Activated naive CD8-positive, alpha-beta T cell (primary cell): ENCODE data around the gene FAM83E.

Experiments
- H3K27ac Mint-ChIP-seq: one replicate; pipeline ENCODE4 v1.8.0; 2021; ENCODE audit warnings: mixed read lengths
- H3K27me3 Mint-ChIP-seq: one replicate; pipeline ENCODE4 v1.8.0; 2021; ENCODE audit warnings: mixed read lengths
- H3K36me3 Mint-ChIP-seq: one replicate; pipeline ENCODE4 v1.8.0; 2021; ENCODE audit warnings: mixed read lengths
- H3K4me1 Mint-ChIP-seq: one replicate; pipeline ENCODE4 v1.8.0; 2021; ENCODE audit warnings: low read depth, mixed read lengths
- H3K4me3 Mint-ChIP-seq: one replicate; pipeline ENCODE4 v1.8.0; 2021; ENCODE audit warnings: mild to moderate bottlenecking, mixed read lengths
- H3K9me3 Mint-ChIP-seq: one replicate; pipeline ENCODE4 v1.8.0; 2021; ENCODE audit warnings: low read depth, mixed read lengths

FAM83E gene

GRCh38 chr19:48625891-48626327, 11.0 kb upstream of the FAM83E start:
- Mint-ChIP-seq H3K36me3 (peaks cover 5% of the 10 kb centered on the region), H3K4me3 (no peak overlapping the region), H3K27me3 (no peaks in the 10 kb centered on the region), H3K27ac (no peak overlapping the region), H3K4me1 (peaks cover 32% of the 10 kb centered on the region), H3K9me3 (no peaks in the 10 kb centered on the region)

- H3K4me1 Mint-ChIP-seq: peaks cover 35% of the 10 kb centered on the region
Measured at GRCh38 chr19:48624791-48625723, 10.2 kb upstream of the FAM83E start.

GRCh38 chr19:48624067-48624594, 9.3 kb upstream of the FAM83E start:
- Mint-ChIP-seq H3K9me3 (no peaks in the 10 kb centered on the region), H3K27ac (peak overlapping the region; percentile 96), H3K36me3 (peaks cover 7% of the 10 kb centered on the region), H3K27me3 (no peaks in the 10 kb centered on the region), H3K4me3 (peak overlapping the region; percentile 87), H3K4me1 (peaks cover 41% of the 10 kb centered on the region)

More at GRCh38 chr19:48624791-48625723, 10.2 kb upstream of the FAM83E start:
- peaks cover 5% of the 10 kb centered on the region for H3K36me3 Mint-ChIP-seq
- peak overlapping the region; percentile 87 for H3K4me3 Mint-ChIP-seq
- no peaks in the 10 kb centered on the region for H3K9me3 Mint-ChIP-seq
- H3K27ac Mint-ChIP-seq: peak overlapping the region; percentile 96
- H3K27me3 Mint-ChIP-seq: no peaks in the 10 kb centered on the region

GRCh38 chr19:48623556-48624066, 8.7 kb upstream of the FAM83E start:
- H3K27me3 Mint-ChIP-seq: no peaks in the 10 kb centered on the region
- no peaks in the 10 kb centered on the region for H3K9me3 Mint-ChIP-seq
- peak overlapping the region; percentile 87 for H3K4me3 Mint-ChIP-seq
- H3K36me3 Mint-ChIP-seq: peaks cover 8% of the 10 kb centered on the region
- peak overlapping the region; percentile 96 for H3K27ac Mint-ChIP-seq
- H3K4me1 Mint-ChIP-seq: peaks cover 41% of the 10 kb centered on the region

GRCh38 chr19:48619692-48620585, 5.1 kb upstream of the FAM83E start:
- Mint-ChIP-seq H3K4me3 (peak overlapping the region; percentile 98), H3K4me1 (peaks cover 44% of the 10 kb centered on the region), H3K9me3 (no peaks in the 10 kb centered on the region), H3K36me3 (peaks cover 16% of the 10 kb centered on the region), H3K27me3 (no peaks in the 10 kb centered on the region), H3K27ac (peak overlapping the region; percentile 100)

- Mint-ChIP-seq H3K27me3 (no peaks in the 10 kb centered on the region), H3K36me3 (peaks cover 16% of the 10 kb centered on the region), H3K9me3 (no peaks in the 10 kb centered on the region), H3K4me1 (peaks cover 41% of the 10 kb centered on the region), H3K27ac (peak within 1 kb of the TSS; percentile 100), H3K4me3 (peak within 1 kb of the TSS; percentile 98)
Measured at GRCh38 chr19:48618916-48619691, 4.2 kb upstream of the FAM83E start, which contains the start of the genes RPL18 and SPHK2. Gene RPL18, minus strand, starts transcription at chr19:48619178. Its CDS starts 35 bp downstream, at chr19:48619143. Gene SPHK2, plus strand, starts transcription at chr19:48619506. Its CDS starts 1,009 bp downstream, at chr19:48620515.

- Mint-ChIP-seq H3K36me3 (peaks cover 13% of the 10 kb centered on the region), H3K27ac (peak overlapping the region; percentile 100), H3K9me3 (no peaks in the 10 kb centered on the region), H3K4me3 (peak overlapping the region; percentile 98), H3K27me3 (no peaks in the 10 kb centered on the region), H3K4me1 (peaks cover 35% of the 10 kb centered on the region)
Measured at GRCh38 chr19:48618278-48618915, 3.5 kb upstream of the FAM83E start.

GRCh38 chr19:48617146-48617937, 2.5 kb upstream of the FAM83E start:
- H3K9me3 Mint-ChIP-seq: no peaks in the 10 kb centered on the region
- H3K4me3 Mint-ChIP-seq: peak overlapping the region; percentile 98
- peak overlapping the region; percentile 100 for H3K27ac Mint-ChIP-seq
- H3K4me1 Mint-ChIP-seq: peaks cover 31% of the 10 kb centered on the region
- no peaks in the 10 kb centered on the region for H3K27me3 Mint-ChIP-seq
- H3K36me3 Mint-ChIP-seq: peaks cover 13% of the 10 kb centered on the region

GRCh38 chr19:48616491-48617056, 1.7 kb upstream of the FAM83E start:
- Mint-ChIP-seq H3K9me3 (no peaks in the 10 kb centered on the region), H3K27me3 (no peaks in the 10 kb centered on the region), H3K36me3 (peaks cover 12% of the 10 kb centered on the region), H3K27ac (peak overlapping the region; percentile 77), H3K4me3 (peak overlapping the region; percentile 98), H3K4me1 (peaks cover 27% of the 10 kb centered on the region)

- H3K27ac Mint-ChIP-seq: peak overlapping the region; percentile 77
- H3K36me3 Mint-ChIP-seq: peaks cover 11% of the 10 kb centered on the region
- no peaks in the 10 kb centered on the region for H3K27me3 Mint-ChIP-seq
- H3K4me1 Mint-ChIP-seq: peaks cover 24% of the 10 kb centered on the region
- H3K9me3 Mint-ChIP-seq: no peaks in the 10 kb centered on the region
- peak overlapping the region; percentile 98 for H3K4me3 Mint-ChIP-seq
Measured at GRCh38 chr19:48616041-48616436, 1.2 kb upstream of the FAM83E start.

GRCh38 chr19:48615231-48616040, 560 bp upstream of the FAM83E start:
- peaks cover 24% of the 10 kb centered on the region for H3K4me1 Mint-ChIP-seq
- H3K27me3 Mint-ChIP-seq: no peaks in the 10 kb centered on the region
- no peaks in the 10 kb centered on the region for H3K9me3 Mint-ChIP-seq
- peak overlapping the region; percentile 59 for H3K4me3 Mint-ChIP-seq
- H3K27ac Mint-ChIP-seq: peak overlapping the region; percentile 66
- H3K36me3 Mint-ChIP-seq: peaks cover 11% of the 10 kb centered on the region

GRCh38 chr19:48613852-48614435, 932 bp downstream of the FAM83E start:
- H3K27ac Mint-ChIP-seq: peak overlapping the region; percentile 66
- peaks cover 9% of the 10 kb centered on the region for H3K36me3 Mint-ChIP-seq
- H3K27me3 Mint-ChIP-seq: no peaks in the 10 kb centered on the region
- peak overlapping the region; percentile 30 for H3K4me3 Mint-ChIP-seq
- no peaks in the 10 kb centered on the region for H3K9me3 Mint-ChIP-seq
- peaks cover 14% of the 10 kb centered on the region for H3K4me1 Mint-ChIP-seq
